Testis (tissue), 3 donors: Measurements from ENCODE around the gene LAIR1. TPM values are rescaled to one million over a fixed set of nuclear protein-coding genes. Genes with fewer than 3 reads are reported as not detected.

Experiments used
- DNase-seq: peaks from one replicate; pipeline ENCODE4 v3.0.0-alpha.2; 2019
- H3K27ac ChIP-seq, 2 donors: fragments of 200-600 bp; sonication (generic); one replicate each; pipeline ENCODE4 v1.5.1; 2019
- H3K27me3 ChIP-seq: fragments of 200-600 bp; sonication (generic); one replicate; pipeline ENCODE4 v1.5.1; 2019
- H3K36me3 ChIP-seq: fragments of 200-600 bp; sonication (generic); one replicate; pipeline ENCODE4 v1.5.1; 2017; ENCODE audit warnings: low read depth; ENCODE audit errors: missing control alignments
- H3K4me1 ChIP-seq: fragments of 200-600 bp; sonication (generic); one replicate; pipeline ENCODE4 v1.5.1; 2019
- H3K4me3 ChIP-seq, 2 donors: fragments of 200-600 bp; sonication (generic); one replicate each; pipeline ENCODE4 v1.5.1; 2017 to 2019
- H3K9me3 ChIP-seq: fragments of 200-600 bp; sonication (generic); one replicate; pipeline ENCODE4 v1.5.1; 2017
- CTCF ChIP-seq, 3 experiments: fragments of 450-650 bp in 2 of 3; fragments of 200-600 bp in 1 of 3; sonication (generic) in 1 of 3; IDR thresholded peaks; one replicate each; pipeline ENCODE4 v1.5.1; 2016 to 2019; ENCODE audit warnings: antibody characterized with exemption in 3 of 3, mild to moderate bottlenecking in 2 of 3, moderate library complexity in 1 of 3
- POLR2A ChIP-seq: fragments of 450-650 bp; IDR thresholded peaks from one replicate; pipeline ENCODE4 v1.6.1; 2017; ENCODE audit warnings: antibody characterized with exemption, mild to moderate bottlenecking, moderate library complexity
- WGBS, 2 donors: methylation state at CpG; one replicate each; pipeline ENCODE4 v1.1.5; 2018; 5-methylcytosine and 5-hydroxymethylcytosine counted together
- intact Hi-C: fragments of 100-400 bp; cut with DNase I; formaldehyde crosslinking; loops from one replicate; pipeline ENCODE4 v1.15.1; 2023; ENCODE audit warnings: low total_unique reads
- polyA plus RNA-seq: library from polyadenylated mRNA; stranded (reverse); fragments of 350-450 nt; fragmentation: Illumina TruSeq; extraction: RNeasy Lipid Tissue Mini Kit (QIAGEN cat#74804); gene quantifications from one replicate; pipeline ENCODE4 v1.2.3, GENCODE V29; 2014; ENCODE audit warnings: low read depth, low replicate concordance; ENCODE audit not compliant: insufficient read depth
- total RNA-seq, 2 donors: library from RNA; depleted of rRNA; stranded (reverse); fragments of >200 nt; gene quantifications; one replicate each; pipeline ENCODE4 v1.2.3, GENCODE V29; 2016

Gene LAIR1
- total and polyA plus RNA-seq, 3 donors from 2014 or later: 6.4 to 13.4 (median 7.1) TPM

DNA sequence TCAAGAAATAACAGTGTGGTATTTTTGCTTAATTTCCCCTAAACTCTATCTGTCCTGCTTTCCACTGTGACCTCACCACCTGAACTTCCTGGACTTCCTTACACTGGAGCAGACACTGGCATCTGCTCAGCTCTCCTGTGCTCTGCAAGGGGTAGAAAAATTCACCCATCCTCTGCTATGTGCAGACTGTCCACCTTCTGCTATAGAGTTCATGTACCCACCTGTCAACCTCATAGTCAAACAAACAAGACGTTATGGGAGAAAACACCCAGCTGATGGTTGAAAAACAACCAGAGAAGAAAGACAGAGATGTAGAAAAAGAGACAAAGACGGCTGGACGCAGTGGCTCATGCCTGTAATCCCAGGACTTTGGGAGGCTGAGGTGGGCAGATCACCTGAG, 12.2 kb downstream of the LAIR1 start:
- Histone ChIP-seq H3K36me3 (no peaks in the 10 kb centered on the region), H3K27me3 (no peaks in the 10 kb centered on the region), H3K27ac (no peak overlapping the region), H3K4me1 (no peaks in the 10 kb centered on the region), H3K9me3 (no peaks in the 10 kb centered on the region), H3K4me3 (no peak overlapping the region)
- intact Hi-C loops: no loop called here
- 40 to 55% methylated on average over 3 of the region's 3 CpGs for WGBS, 2 donors
- no peak for TF ChIP-seq CTCF (IDR thresholded peaks at IDR 0.05)
- TF ChIP-seq POLR2A: no peak
- no peak for DNase-seq

- no peaks in the 10 kb centered on the region for H3K36me3 ChIP-seq
- 67 to 78% methylated on average over 6 to 7 of the region's 7 CpGs for WGBS, 2 donors
- intact Hi-C loops: no loop called here
These were observed 12.7 kb downstream of the LAIR1 start for GRCh38 chr19:54352041-54352440.

DNA sequence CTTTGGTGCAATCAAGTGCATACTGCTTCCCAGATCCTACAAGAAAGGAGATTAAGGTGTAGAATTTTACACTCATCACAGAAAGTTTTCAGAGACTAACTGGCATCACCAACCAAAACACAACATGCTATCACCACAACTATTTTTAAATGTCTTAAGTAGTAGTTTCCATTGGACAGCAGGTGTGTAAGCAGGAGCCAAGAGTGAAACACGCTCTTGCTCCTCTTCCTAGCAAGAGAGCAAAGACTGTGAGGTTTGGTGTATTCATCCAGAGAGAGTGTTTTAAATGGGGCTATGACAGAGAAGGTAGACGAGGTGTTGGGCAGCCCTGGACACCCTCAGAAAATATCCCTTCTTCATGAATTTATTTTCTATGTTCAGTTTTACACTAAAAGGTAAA, 13.3 kb downstream of the LAIR1 start:
- Histone ChIP-seq H3K27me3 (no peaks in the 10 kb centered on the region), H3K36me3 (no peaks in the 10 kb centered on the region), H3K4me1 (no peaks in the 10 kb centered on the region), H3K27ac (no peak overlapping the region), H3K9me3 (no peaks in the 10 kb centered on the region), H3K4me3 (no peak overlapping the region)
- 43 to 47% methylated on average over 2 of the region's 2 CpGs for WGBS, 2 donors
- TF ChIP-seq POLR2A: no peak
- no peak for TF ChIP-seq CTCF (IDR thresholded peaks at IDR 0.05)
- no peak for DNase-seq
- intact Hi-C loops: no loop called here

More at GRCh38 chr19:54352041-54352440, 12.7 kb downstream of the LAIR1 start:
- no peak for TF ChIP-seq POLR2A
- no peak for TF ChIP-seq CTCF (IDR thresholded peaks at IDR 0.05)
- no peak for DNase-seq
- no peaks in the 10 kb centered on the region for H3K9me3 ChIP-seq
- no peak overlapping the region for H3K4me3 ChIP-seq
- H3K27me3 ChIP-seq: no peaks in the 10 kb centered on the region
- no peak overlapping the region for H3K27ac ChIP-seq
- H3K4me1 ChIP-seq: no peaks in the 10 kb centered on the region

- no peak for DNase-seq
- no peaks in the 10 kb centered on the region for H3K36me3 ChIP-seq
- H3K4me1 ChIP-seq: no peaks in the 10 kb centered on the region
- intact Hi-C loops: no loop called here
- H3K27ac ChIP-seq: no peak overlapping the region
- TF ChIP-seq CTCF (IDR thresholded peaks at IDR 0.05) (no peak), POLR2A (no peak)
- 74 to 79% methylated on average over 5 to 6 of the region's 6 CpGs for WGBS, 2 donors
- no peak overlapping the region for H3K4me3 ChIP-seq
- no peaks in the 10 kb centered on the region for H3K27me3 ChIP-seq
- H3K9me3 ChIP-seq: no peaks in the 10 kb centered on the region
These were observed 18.8 kb downstream of the LAIR1 start for GRCh38 chr19:54345938-54346386.

GRCh38 chr19:54343868-54344267, 20.9 kb downstream of the LAIR1 start:
- no peak for DNase-seq
- 79 to 84% methylated on average over 4 of the region's 4 CpGs for WGBS, 2 donors
- H3K9me3 ChIP-seq: no peaks in the 10 kb centered on the region
- no peaks in the 10 kb centered on the region for H3K36me3 ChIP-seq
- H3K4me3 ChIP-seq: no peak overlapping the region
- no peaks in the 10 kb centered on the region for H3K4me1 ChIP-seq
- no peaks in the 10 kb centered on the region for H3K27me3 ChIP-seq
- no peak overlapping the region for H3K27ac ChIP-seq
- intact Hi-C loops: no loop called here
- TF ChIP-seq POLR2A (no peak), CTCF (IDR thresholded peaks at IDR 0.05) (no peak)
